Fibroblast of lung (primary cell): Measurements from ENCODE around the gene COG5.

ENCODE experiments used
- EZH2 ChIP-seq: IDR thresholded peaks from 2 replicates; pipeline ENCODE4 v1.5.1; 2012; ENCODE audit warnings: low read length, control low read depth, mild to moderate bottlenecking; ENCODE audit errors: missing control alignments
- TF ChIP-seq, protein P1 (sequence below), 2 donors: IDR thresholded peaks in 1 of 2; conservative IDR thresholded peaks in 1 of 2; 1 replicate in 1 of 2; 2 replicates in 1 of 2; pipeline ENCODE4 v1.5.1; 2011 to 2012; ENCODE audit warnings: low read length in 2 of 2, control low read depth in 1 of 2, inconsistent platforms in 1 of 2, low read depth in 1 of 2, mild to moderate bottlenecking in 1 of 2

DNA sequence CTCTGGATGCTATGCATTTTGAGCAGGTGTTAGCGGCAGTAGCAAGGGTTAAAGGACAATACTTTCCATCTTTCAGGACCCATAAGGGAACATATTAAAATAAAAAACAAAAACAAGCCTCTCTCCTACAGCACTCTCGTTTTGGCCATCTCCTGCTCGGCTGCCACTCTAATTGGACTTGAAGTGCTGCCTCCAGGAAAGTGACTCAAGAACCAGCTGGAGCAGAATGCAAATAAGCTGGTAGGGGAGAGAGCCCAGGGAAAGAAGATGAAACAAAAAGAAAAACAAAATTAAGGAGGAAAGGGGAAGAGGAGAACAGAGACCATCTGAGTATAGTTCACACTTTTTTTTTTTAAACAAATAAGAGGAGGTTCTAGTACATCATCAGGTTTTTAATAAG, 329.3 kb downstream of the COG5 start:
- TF ChIP-seq, protein P1, sequence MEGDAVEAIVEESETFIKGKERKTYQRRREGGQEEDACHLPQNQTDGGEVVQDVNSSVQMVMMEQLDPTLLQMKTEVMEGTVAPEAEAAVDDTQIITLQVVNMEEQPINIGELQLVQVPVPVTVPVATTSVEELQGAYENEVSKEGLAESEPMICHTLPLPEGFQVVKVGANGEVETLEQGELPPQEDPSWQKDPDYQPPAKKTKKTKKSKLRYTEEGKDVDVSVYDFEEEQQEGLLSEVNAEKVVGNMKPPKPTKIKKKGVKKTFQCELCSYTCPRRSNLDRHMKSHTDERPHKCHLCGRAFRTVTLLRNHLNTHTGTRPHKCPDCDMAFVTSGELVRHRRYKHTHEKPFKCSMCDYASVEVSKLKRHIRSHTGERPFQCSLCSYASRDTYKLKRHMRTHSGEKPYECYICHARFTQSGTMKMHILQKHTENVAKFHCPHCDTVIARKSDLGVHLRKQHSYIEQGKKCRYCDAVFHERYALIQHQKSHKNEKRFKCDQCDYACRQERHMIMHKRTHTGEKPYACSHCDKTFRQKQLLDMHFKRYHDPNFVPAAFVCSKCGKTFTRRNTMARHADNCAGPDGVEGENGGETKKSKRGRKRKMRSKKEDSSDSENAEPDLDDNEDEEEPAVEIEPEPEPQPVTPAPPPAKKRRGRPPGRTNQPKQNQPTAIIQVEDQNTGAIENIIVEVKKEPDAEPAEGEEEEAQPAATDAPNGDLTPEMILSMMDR (conservative IDR thresholded peaks at IDR 0.05 in 1 of 2, IDR thresholded peaks at IDR 0.05 in 1 of 2; ENCODE audit: low read depth in 1 of 2, low read length in 2 of 2) = no peak
- no peak for TF ChIP-seq EZH2
